ELR (cell line): Measurements from ENCODE around the gene C10orf120.

ENCODE experiments used
- DNase-seq: peaks from one replicate; pipeline ENCODE4 v3.0.0-alpha.2; 2015; ENCODE audit warnings: low read depth

Gene C10orf120

DNA sequence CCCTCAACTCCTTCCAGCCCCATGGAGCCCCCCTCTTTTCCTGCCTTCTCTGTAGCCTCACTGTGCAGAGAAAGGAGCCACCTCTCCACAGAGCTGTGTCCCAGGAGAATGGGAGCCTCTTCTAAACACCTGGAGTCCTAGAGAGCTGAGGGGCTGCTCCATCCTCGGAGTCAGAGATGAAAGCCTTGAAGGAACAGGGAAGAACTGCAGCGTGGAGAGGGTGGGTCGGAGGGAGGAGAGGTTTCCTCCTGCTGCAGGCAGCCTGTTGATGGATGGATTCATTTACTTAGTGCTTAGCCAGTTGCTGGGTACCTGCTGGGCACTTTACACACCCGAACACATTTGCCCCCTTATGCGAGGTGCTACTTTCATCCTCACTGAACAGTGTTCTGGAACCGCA lies 39.0 kb downstream of the C10orf120 start:
- no peak for DNase-seq

DNA sequence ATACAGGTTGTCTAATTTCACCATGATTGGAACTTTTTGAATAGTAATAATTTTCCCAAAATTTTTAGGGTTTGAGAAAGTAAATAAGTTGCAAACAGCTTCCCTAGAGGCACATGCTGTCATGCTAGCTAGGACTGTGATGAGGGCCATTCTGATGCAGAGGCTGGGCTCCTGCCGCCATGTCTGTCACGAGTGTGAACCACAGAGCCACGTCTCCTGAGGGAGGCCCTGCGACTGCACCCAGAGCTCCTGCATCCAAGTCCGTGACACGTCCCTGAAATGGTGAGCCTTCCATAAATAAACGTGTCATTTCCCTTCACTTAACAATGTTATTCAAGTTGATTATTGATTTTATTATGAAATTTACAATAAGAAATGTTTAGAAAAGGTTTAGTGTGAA lies 40.0 kb downstream of the C10orf120 start:
- DNase-seq = no peak

DNA sequence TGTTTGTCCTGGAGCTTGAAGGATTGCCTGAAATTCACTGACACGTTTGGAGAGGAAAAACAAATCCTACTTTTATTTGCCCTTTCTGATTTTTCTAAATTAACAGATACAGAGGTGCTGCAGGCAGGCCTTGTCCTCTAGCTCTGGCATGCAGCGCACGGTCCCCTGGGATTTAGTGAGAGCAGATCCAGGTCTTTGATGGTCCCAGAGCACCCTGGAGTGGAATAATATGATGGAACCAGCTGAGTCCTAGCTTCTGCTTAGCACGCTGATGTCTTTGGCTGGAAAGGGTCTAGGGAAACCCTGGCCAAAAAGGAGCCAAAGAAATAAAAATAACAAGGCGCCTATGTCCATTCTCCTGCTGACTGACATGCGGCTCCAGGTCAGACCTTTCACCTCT lies 40.5 kb downstream of the C10orf120 start:
- DNase-seq = no peak

DNA sequence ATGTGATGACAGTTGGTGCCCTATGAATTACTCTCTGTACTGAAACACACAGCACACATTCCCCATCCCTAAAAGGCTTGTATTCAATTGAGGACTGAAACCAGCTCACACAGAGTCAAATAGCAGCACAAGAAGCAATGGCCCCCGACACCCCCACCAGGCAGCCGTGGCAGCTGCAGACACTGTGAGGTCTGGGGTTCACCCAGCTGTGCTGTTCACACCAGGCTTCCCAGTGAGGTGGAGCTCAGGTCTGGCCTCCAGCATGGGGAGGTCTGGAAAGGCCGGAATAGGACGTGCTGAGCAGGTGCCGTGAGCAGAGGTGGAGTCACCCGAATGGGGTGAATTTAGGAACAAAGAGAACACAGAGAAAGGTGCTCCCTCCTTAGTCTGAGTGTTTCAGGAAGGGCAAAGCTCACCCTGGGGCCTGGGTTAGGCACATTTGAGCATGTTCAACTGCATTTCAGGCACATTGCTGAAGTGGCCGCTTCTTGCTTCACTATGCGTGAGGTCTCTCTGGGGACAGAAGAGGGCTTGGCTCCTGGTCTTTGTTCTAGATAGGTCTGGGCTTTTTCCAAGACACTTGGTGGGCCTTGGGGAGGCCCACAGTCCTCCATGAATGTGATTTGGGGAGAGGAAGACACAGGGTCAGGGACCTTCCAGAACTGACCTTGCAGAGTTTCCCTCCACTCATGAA lies 41.1 kb downstream of the C10orf120 start:
- no peak for DNase-seq

DNA sequence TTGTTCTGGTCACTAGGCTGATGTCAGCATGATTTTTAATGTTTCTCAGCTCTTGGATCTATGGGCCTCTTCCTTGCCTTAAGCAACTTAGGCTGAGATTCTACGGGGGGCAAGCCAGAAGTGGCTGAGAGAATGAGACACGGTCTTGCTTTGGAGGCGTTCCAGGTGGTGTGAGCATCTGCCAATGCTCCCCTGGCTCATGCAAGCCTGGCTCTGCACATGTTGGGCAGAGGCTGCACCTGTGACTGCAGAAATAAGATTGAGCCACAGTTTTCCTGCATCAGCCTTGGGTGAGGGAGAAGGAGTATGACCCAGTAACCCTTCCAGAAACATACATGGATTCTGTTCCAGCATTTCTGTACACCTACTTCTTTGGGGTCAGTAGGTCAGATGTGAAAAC lies 41.9 kb downstream of the C10orf120 start:
- DNase-seq = no peak

DNA sequence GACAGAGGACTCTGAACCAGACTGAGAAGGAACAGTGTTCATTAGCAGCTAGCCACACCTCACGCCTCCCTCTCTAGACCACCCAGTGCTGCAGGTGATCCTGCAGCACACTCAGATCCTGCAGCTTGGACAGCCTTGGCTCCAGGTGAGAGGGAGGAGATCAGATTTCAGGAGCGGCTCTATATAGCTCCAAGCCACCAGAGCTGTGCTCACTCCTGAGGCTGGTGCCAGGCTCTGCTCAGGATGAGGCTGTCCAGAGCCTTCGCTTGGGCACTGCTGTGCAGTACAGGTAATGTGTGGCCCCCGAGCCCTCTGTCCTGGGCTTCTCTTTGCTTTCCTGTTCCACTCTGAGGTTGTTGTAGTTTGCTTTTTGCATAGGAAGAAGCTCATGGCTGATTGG lies 42.4 kb downstream of the C10orf120 start:
- DNase-seq = no peak

DNA sequence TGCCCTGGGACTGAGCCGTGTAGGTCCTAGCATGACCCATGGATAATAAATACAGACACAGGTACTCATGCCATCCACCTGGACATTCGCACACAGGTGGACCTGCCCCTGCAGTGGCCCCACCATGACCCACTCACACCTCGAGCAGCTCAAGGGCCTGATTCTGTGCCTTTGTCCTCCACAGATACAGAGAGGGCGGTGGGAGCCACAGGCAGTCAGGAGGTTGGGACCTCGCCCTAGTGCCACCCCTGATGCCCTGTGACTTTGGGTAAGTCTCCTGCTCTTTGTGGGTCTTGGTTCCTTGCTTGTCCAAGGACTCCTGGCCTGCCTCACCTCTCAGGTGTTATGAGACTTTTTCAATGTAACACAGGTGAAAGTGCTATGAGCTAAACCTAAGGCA lies 42.9 kb downstream of the C10orf120 start:
- no peak for DNase-seq

DNA sequence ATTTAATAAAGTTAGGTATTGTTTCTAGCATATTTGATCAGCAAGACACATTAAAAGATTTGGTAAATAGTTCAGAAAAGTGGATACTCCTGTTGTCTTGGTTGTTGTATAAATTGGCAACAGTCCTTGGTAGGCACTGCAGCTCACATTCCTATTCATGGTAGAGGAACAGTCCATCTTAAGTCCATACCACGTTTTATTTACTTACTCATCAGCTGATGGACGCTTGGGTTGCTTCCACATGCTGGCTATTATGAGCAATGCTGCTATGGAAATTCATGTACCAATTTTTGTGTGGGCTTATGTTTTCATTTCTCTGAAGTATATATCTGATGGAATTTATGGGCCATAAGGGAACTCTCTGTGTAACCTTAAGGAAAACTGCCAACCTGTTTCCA lies 43.3 kb downstream of the C10orf120 start:
- DNase-seq = no peak

DNA sequence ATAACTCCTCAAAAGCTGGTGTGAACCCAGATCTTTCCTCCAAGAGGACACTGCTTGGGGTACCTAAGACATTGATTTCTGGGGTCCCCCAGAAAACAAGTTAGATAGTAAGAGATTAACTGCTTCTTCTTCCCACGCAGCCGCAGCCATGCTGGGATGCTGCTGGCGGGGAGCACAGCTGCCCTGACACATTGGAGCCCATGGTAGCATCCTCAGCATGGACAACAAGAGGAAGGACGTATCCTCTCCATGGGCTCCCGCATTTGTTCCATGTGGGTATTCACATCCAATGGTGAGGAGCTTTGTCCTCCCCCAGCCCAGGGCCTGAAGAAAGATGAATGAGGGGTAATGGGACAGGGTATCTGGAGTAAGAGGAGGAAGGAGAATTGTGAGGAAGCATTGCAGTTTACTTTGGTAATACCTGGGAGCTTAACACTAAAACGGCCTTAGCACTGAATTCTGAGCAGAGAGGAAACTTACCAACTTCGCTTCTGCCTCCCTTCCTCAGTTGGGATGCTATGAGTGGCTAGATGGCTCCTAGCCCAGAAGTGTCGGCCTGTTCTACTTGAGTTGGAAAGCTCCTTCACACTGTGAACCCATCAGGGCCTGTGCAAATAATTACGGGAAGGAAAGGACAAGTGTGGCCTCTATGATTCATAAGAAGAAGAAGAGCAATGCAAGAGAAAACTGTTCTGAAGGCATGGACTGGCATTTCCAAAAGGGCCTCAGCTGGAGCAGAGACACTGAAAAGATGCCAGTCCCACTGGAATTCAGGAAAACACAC lies 43.9 kb downstream of the C10orf120 start:
- no peak for DNase-seq

DNA sequence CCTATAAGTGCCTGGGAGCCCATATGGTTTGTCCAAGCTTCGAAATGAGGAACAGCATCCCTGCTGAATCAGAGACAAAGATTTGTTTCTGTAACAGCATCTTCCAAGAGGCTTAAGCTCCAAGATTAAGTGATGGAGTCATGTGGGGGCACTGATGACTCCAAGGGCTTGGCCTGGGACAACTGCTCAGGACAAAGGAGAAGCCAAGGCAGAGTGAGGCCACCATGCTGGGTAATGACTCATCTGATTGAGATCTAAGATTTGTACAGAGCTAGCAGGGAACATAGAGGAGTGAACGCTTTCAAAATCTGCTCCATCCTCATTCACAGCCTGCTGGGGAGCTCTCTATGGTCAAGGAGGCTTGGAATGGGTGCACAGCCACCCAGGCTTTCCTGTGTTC lies 49.3 kb downstream of the C10orf120 start:
- DNase-seq = no peak

DNA sequence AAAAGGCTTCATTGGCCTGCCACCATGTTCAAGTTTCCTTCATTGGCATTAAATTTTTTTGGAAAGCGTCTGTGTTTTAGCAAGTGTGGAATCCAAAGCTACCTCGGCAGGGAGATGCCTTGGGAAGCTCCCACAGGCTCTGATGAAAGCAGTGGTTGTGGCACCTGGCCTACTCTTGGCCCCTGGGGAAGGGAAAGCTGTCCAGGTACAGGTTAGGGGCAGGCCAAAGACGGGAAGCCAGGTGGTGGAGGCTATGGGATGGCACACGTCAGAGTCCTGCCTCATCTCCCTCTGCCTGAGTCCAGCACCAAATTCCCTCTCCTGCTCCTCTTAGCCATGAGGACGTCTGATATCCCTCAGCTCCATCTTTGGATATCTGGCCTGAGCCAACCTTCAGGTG lies 49.7 kb downstream of the C10orf120 start:
- no peak for DNase-seq

DNA sequence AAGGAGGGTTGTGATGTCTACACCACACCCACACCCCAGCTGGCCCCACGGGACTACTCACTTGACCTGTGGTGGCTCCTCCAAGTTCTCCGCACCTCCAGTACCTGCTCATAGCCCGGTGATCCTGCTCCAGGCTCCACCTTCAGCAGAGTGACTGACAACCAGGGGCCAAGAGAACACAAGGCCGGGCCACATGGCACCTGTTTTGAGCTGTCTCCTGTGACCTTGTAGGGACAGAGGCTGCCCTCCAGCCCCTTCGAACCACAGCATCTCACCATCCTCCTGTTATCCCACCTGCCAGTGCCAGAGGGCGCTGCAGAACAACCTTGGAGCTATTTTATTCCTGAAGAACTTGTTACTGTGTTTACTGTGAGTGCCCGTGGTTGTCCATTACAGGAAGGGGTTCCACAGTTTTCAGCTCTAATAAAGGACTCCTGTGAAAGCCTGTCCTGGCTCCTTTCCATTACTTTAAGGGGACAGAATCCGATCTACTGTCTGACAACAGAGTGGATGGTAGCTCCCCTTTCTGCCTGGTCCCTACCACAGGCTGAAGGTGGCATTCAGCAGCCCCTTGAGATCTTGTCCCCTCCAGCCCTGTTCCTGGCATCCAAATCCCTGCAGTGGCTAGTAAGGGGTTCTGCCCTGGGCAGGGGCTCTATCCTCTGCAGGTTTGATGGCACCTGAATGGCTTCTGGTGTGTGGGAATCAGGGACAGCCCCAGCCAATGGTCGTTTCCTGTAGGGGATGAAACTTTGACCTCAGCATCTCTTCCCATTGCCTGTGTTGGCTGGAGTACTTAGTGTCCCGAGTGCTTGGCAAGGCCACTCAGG lies 50.8 kb downstream of the C10orf120 start:
- DNase-seq = peak; percentile 54
